HG03571 (cell line): ENCODE data around the gene MOSPD3.

ENCODE experiments used
- ATAC-seq: cut with Tn5 transposase; IDR thresholded peaks from one replicate; pipeline ENCODE4 v1.9.1; 2021; ENCODE audit not compliant: unreplicated experiment

The MOSPD3 gene

GRCh38 chr7:100621554-100621953, 9.2 kb downstream of the MOSPD3 start:
- ATAC-seq = no peak

- no peak for ATAC-seq
Observed at GRCh38 chr7:100623951-100624824, 11.8 kb downstream of the MOSPD3 start.

GRCh38 chr7:100626055-100626454, 13.7 kb downstream of the MOSPD3 start:
- no peak for ATAC-seq

GRCh38 chr7:100626530-100627237, 14.3 kb downstream of the MOSPD3 start:
- ATAC-seq = peak; percentile 79

GRCh38 chr7:100627238-100627549, 14.9 kb downstream of the MOSPD3 start:
- no peak for ATAC-seq

- ATAC-seq = no peak
Observed at GRCh38 chr7:100629117-100629716, 16.9 kb downstream of the MOSPD3 start.

- ATAC-seq = no peak
Observed at GRCh38 chr7:100630066-100630465, 17.7 kb downstream of the MOSPD3 start.

- ATAC-seq = peak; percentile 58
Observed at GRCh38 chr7:100632951-100633717, 20.8 kb downstream of the MOSPD3 start.

GRCh38 chr7:100639995-100640516, 27.7 kb downstream of the MOSPD3 start:
- ATAC-seq = no peak

GRCh38 chr7:100640517-100641440, 28.4 kb downstream of the MOSPD3 start:
- ATAC-seq = no peak

GRCh38 chr7:100641463-100641859, 29.1 kb downstream of the MOSPD3 start, which contains the start of gene TFR2:
Gene TFR2 (minus strand): TSS chr7:100641552. CDS start chr7:100641509, 43 bp downstream.
- ATAC-seq = no peak

GRCh38 chr7:100641860-100642533, 29.7 kb downstream of the MOSPD3 start:
- ATAC-seq = no peak

- ATAC-seq = no peak
Observed at GRCh38 chr7:100642534-100642907, 30.2 kb downstream of the MOSPD3 start.

GRCh38 chr7:100649826-100650565, 37.7 kb downstream of the MOSPD3 start:
- no peak for ATAC-seq

- ATAC-seq = no peak
Observed at GRCh38 chr7:100654908-100655831, 42.8 kb downstream of the MOSPD3 start.

GRCh38 chr7:100655908-100656674, 43.8 kb downstream of the MOSPD3 start, which contains the start of gene ACTL6B:
Gene ACTL6B (minus strand): TSS chr7:100656448. CDS start chr7:100656354, 94 bp downstream.
- ATAC-seq = no peak
